ENCODE data around the gene TM4SF5.
A peak's percentile ranks its signal among the peaks of the same experiment; 100 is the strongest.

TM4SF5 gene, protein sequence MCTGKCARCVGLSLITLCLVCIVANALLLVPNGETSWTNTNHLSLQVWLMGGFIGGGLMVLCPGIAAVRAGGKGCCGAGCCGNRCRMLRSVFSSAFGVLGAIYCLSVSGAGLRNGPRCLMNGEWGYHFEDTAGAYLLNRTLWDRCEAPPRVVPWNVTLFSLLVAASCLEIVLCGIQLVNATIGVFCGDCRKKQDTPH

GRCh38 chr17:4771519-4772234 lies at the start of gene TM4SF5:
TM4SF5 (plus strand) TSS chr17:4771886; CDS start chr17:4771923, 37 bp downstream.
- DNase-seq (ENCODE audit: low read depth), result no peak

GRCh38 chr17:4722678-4723240 lies 48.9 kb upstream of the TM4SF5 start:
- no peak for DNase-seq (ENCODE audit: low read depth)

GRCh38 chr17:4724650-4725049 lies 47.0 kb upstream of the TM4SF5 start:
- DNase-seq (ENCODE audit: low read depth), result no peak

DNA sequence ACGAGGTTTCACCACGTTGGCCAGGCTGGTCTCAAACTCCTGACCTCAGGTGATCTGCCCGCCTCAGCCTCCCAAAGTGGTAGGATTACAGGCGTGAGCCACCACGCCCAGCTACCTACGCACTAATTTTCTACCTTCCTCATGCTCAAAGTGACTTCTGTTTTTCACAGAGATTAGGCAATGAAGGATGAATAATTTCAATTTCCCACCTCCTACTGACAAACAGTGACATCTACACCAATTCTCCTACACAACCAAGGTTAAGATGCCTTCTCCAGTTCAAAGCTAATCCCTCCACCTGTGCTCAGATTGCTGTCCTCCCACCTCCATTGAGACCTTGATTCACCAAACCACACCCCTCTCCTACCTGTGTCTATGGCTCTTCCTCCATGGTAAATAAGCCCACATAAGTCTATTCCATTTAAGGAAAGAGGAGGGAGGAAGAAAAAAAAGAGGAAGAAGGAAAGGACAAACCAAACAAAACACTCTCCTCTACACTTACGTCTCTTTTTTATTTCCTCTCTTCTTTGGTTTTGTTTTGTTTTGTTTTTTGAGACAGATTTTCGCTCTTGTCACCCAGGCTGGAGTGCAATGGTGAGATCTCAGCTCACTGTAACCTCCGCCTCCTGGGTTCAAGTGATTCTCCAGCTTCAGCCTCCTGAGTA lies 45.9 kb upstream of the TM4SF5 start:
- no peak for DNase-seq (ENCODE audit: low read depth)

DNA sequence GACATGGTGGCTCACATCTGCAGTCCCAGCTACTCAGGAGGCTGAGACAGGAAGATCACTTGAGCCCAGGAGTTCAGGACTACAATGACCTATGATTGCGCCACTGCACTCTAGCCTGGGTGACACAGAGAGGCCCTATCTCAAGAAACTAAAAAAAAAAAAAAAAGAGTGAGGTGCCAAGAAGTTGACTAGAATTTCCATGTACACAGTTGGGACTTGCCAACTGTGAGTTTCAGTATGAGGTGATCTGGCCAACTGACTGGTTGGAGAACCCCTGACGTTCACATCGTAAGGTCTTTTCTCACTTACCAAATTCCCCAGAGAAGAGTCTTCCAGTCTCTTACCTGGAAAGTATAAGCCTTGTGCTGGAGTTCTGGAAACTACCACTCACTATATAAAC lies 43.6 kb upstream of the TM4SF5 start:
- DNase-seq (ENCODE audit: low read depth), result no peak

GRCh38 chr17:4733073-4733531 lies 38.6 kb upstream of the TM4SF5 start:
- DNase-seq (ENCODE audit: low read depth), result no peak

GRCh38 chr17:4734857-4735475 lies 36.7 kb upstream of the TM4SF5 start:
- DNase-seq (ENCODE audit: low read depth), result no peak

- no peak for DNase-seq (ENCODE audit: low read depth)
These were observed 35.6 kb upstream of the TM4SF5 start for GRCh38 chr17:4735876-4736651.

DNA sequence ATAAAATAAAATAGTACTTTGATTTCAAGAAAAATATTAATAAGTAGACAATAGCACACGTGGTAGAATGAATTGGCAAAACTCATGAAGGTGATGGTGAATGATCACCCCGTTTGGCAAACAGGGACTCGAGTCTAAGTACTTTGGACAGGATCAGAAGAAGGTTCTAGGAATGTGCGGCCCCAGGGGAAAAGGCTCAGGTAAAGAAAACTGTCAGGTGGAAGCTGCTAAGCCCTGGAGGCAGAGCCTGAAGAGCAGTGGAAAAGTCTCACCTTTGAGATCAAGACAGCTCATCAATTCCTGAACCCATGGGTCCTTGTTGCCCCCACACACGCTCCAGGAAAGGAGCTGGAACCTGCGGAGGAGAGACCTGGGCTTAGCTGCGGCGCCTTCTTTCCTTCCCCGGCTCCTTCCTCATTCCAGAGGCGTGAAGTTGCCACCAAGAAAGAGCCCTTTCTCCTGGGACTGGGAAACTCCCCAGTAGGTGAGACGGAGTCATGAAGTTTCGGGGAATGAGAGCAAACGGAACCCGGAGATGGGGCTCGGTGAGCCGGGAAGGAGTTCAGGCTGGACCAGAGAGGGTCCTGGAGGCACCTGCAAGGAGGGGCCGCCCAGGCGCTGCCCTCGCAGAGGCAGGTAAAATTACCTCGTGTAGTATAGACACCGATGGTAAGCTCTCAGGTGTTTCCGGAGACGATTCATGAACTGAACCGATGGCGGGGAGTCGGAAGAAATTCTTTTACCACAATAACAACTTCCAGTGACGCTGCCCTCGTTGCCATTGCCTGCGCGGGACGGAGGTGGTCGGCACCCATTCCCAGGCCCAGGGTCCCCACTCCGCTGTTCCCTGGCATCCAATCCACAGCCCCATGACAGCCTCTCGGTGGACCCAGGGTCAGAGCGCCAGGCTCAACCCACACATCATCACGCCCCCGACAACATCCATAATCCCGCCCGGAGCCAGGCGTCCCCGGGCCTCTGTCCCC lies 33.3 kb upstream of the TM4SF5 start:
- DNase-seq (ENCODE audit: low read depth), result no peak

GRCh38 chr17:4739122-4740024 lies 32.3 kb upstream of the TM4SF5 start, which contains the start of the genes CXCL16 and ZMYND15:
CXCL16 (minus strand) TSS chr17:4739928; CDS start chr17:4739339, 589 bp downstream.
ZMYND15 (plus strand) TSS chr17:4739833; CDS start chr17:4740549, 716 bp downstream.
- peak; percentile 30 for DNase-seq (ENCODE audit: low read depth)

DNA sequence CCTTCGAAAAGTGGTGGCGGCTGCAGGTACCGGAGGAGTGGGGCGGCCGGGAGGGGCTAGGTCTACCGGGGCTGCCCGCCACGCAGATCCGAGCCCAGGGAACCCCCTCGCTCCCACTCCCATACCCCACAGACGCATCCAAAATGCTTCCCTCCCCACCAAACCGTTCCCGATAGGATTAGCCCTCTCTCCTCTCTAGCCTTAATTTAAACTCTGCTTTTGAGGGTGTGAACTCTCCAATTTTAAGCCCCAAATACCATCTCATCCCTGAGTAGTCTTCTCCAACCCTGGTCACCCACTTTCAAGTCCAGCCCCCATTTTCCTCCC lies 31.7 kb upstream of the TM4SF5 start:
- DNase-seq (ENCODE audit: low read depth), result no peak

DNA sequence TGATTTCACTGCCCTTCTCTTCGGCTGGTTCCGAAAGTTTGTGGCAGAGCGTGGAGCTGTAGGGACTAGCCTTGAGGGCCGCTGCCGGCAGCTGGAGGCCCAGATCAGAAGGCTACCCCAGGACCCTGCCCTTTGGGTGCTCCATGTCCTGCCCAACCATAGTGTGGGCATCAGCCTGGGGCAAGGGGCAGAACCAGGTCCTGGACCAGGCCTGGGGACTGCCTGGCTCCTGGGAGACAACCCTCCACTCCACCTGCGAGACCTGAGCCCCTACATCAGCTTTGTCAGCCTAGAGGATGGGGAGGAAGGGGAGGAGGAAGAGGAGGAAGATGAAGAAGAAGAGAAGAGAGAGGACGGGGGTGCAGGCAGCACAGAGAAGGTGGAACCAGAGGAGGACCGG lies 31.1 kb upstream of the TM4SF5 start:
- no peak for DNase-seq (ENCODE audit: low read depth)

GRCh38 chr17:4741544-4741943 lies 30.1 kb upstream of the TM4SF5 start:
- no peak for DNase-seq (ENCODE audit: low read depth)

DNA sequence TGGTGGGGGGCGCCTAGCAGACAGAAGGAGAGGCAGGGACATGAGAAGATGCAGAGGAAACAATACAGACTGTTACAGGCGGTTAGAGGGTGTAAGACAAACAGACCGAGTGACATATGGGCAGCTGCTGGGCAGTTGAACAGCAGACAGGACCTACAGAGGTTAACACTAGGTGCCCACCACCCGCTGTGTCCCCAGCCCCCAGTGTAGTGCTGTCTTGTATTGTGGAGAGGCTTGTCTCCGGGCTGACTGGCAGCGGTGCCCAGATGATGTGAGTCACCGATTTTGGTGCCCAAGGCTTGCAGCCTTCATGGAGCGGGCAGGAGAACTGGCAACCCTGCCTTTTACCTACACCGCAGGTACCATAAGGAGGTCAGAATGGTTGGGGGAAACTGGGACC lies 29.6 kb upstream of the TM4SF5 start:
- DNase-seq (ENCODE audit: low read depth), result no peak

DNA sequence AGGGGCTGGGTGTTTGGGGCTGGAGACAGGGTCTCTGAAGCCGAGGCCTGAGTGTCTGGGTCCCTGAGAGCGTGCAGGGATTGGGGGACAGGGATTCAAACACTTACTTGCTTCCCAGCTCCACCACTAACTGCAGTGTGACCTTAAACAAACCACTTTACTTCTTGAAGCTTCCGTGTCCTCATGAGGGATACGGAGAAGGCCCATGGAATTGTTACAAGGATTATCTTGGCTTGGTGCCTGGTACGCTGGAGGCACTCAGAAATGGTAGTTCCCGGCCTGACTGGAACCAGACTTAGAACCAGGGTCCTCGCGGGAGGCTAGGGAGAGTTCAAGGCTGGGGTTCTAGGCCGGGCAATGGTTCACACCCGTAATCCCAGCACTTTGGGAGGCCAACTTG lies 29.1 kb upstream of the TM4SF5 start:
- no peak for DNase-seq (ENCODE audit: low read depth)

DNA sequence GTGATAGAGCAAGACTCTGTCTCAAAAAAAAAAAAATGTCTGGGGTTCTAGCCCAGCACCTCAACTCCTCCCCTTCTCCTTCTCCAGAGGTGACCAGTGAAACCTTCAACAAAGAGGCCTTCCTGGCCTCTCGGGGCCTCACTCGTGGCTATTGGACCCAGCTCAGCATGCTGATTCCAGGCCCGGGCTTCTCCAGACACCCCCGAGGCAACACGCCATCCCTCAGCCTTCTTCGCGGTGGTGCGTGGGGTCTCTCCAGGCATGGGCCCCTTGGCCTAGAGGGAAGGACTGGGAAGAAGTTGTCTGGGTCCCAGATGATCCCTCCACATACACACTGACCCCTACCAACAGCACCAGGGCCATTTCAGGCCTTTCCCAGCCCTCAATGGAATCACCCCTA lies 28.5 kb upstream of the TM4SF5 start:
- no peak for DNase-seq (ENCODE audit: low read depth)

- no peak for DNase-seq (ENCODE audit: low read depth)
These were observed 27.8 kb upstream of the TM4SF5 start for GRCh38 chr17:4743898-4744297.

- DNase-seq (ENCODE audit: low read depth), result no peak
These were observed 26.4 kb upstream of the TM4SF5 start for GRCh38 chr17:4744999-4745969.
